DND-41 (cell line): ENCODE measurements around the gene UCK2.

Experiments
- ATAC-seq: fragments of 200-7000 bp; cut with Tn5 transposase; 3 replicates; pipeline ENCODE4 v1.9.1; 2021; ENCODE audit warnings: low read depth; ENCODE audit not compliant: insufficient read depth
- DNase-seq: peaks from one replicate; pipeline ENCODE4 v3.0.0-alpha.2; 2020
- H2AFZ ChIP-seq: 2 replicates; pipeline ENCODE4 v1.6.0; 2012; ENCODE audit warnings: low read depth, low read length
- H3K27ac ChIP-seq: 2 replicates; pipeline ENCODE4 v1.5.1; 2012; ENCODE audit warnings: low read length, inconsistent platforms
- H3K27me3 ChIP-seq: fragments of 200-600 bp; sonication (generic); 2 replicates; pipeline ENCODE4 v1.6.0; 2012; ENCODE audit warnings: low read length, mild to moderate bottlenecking, inconsistent platforms; ENCODE audit not compliant: insufficient read depth, poor library complexity
- H3K36me3 ChIP-seq: 2 replicates; pipeline ENCODE4 v1.5.1; 2012; ENCODE audit warnings: low read length, inconsistent platforms; ENCODE audit not compliant: insufficient read depth
- H3K4me1 ChIP-seq: 2 replicates; pipeline ENCODE4 v1.5.1; 2012; ENCODE audit warnings: mild to moderate bottlenecking, low read length; ENCODE audit not compliant: insufficient read depth
- H3K4me2 ChIP-seq: 2 replicates; pipeline ENCODE4 v1.6.0; 2012; ENCODE audit warnings: mild to moderate bottlenecking, moderate library complexity, low read length, inconsistent platforms; ENCODE audit not compliant: insufficient read depth
- H3K4me3 ChIP-seq, 2 experiments: fragments of 200-600 bp in 1 of 2; shearing (Covaris generic) in 1 of 2; 2 replicates each; pipeline ENCODE4 v1.5.1; 2012 to 2016; ENCODE audit warnings: inconsistent platforms in 2 of 2, low read length in 2 of 2, mild to moderate bottlenecking in 2 of 2, low read depth in 1 of 2, moderate library complexity in 1 of 2
- H3K79me2 ChIP-seq: 2 replicates; pipeline ENCODE4 v1.6.0; 2012; ENCODE audit warnings: low read length, inconsistent platforms; ENCODE audit not compliant: insufficient read depth
- H3K9ac ChIP-seq: 2 replicates; pipeline ENCODE4 v1.6.0; 2012; ENCODE audit warnings: low read depth, mild to moderate bottlenecking, inconsistent platforms, low read length, moderate library complexity
- H3K9me3 ChIP-seq: 2 replicates; pipeline ENCODE4 v1.5.1; 2012; ENCODE audit warnings: low read length, moderate library complexity, mild to moderate bottlenecking, inconsistent platforms; ENCODE audit not compliant: insufficient read depth, severe bottlenecking
- H4K20me1 ChIP-seq: 2 replicates; pipeline ENCODE4 v1.6.0; 2012; ENCODE audit warnings: low read length; ENCODE audit not compliant: insufficient read depth
- EZH2 ChIP-seq: IDR thresholded peaks from 3 replicates; pipeline ENCODE4 v1.6.1; 2012; ENCODE audit warnings: borderline replicate concordance, low read depth, mild to moderate bottlenecking, moderate library complexity, low read length, inconsistent platforms; ENCODE audit not compliant: severe bottlenecking
- TF ChIP-seq, protein P1 (sequence below): IDR thresholded peaks from 2 replicates; pipeline ENCODE4 v1.5.1; 2012; ENCODE audit warnings: borderline replicate concordance, low read length, moderate library complexity, mild to moderate bottlenecking; ENCODE audit not compliant: poor library complexity, severe bottlenecking; ENCODE audit errors: extremely low read depth

Gene UCK2

DNA sequence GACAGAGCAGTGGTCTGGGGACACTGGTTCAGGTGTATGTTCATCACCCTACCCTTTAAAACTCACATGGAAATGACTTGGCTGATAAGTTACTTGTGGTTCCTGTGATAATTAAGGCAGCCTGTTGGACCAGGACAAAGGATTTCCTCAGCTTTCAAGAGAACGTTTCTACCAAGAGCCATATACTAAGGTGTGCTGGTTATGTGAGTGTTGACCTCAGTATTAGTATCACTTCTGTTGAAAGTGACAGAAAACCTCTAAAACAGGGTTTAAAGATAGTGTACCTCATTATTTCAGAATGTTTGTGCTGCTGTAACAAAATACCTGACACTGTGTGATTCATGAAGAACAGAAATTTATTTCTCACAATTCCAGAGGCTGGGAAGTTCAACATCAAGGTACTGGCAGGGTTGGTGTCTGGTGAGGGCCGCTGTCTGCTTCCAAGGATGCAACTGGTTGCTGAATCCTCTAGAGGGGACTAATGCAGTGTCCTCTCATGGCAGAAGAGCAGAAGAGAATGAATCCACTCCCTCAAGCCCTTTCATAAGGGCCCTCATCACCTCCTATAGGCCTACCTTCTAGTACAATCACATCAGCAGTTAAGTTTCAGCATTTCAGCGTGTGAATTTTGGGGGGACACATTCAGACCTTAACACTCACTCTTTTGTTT, 54.9 kb downstream of the UCK2 start:
- Histone ChIP-seq H3K4me3 (no peak overlapping the region), H2AFZ (no peak overlapping the region), H3K9me3 (no peaks in the 10 kb centered on the region), H3K9ac (no peak overlapping the region), H4K20me1 (peaks cover 96% of the 10 kb centered on the region), H3K4me2 (no peak overlapping the region), H3K27me3 (no peaks in the 10 kb centered on the region), H3K79me2 (peaks cover 100% of the 10 kb centered on the region), H3K27ac (peak overlapping the region; percentile 37; the same call in 1 of the 2 replicates), H3K4me1 (peaks cover 51% of the 10 kb centered on the region), H3K36me3 (peaks cover 41% of the 10 kb centered on the region)
- TF ChIP-seq, protein P1, sequence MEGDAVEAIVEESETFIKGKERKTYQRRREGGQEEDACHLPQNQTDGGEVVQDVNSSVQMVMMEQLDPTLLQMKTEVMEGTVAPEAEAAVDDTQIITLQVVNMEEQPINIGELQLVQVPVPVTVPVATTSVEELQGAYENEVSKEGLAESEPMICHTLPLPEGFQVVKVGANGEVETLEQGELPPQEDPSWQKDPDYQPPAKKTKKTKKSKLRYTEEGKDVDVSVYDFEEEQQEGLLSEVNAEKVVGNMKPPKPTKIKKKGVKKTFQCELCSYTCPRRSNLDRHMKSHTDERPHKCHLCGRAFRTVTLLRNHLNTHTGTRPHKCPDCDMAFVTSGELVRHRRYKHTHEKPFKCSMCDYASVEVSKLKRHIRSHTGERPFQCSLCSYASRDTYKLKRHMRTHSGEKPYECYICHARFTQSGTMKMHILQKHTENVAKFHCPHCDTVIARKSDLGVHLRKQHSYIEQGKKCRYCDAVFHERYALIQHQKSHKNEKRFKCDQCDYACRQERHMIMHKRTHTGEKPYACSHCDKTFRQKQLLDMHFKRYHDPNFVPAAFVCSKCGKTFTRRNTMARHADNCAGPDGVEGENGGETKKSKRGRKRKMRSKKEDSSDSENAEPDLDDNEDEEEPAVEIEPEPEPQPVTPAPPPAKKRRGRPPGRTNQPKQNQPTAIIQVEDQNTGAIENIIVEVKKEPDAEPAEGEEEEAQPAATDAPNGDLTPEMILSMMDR, result peak; percentile 4
- TF ChIP-seq EZH2, result no peak
- ATAC-seq, result no peak
- no peak for DNase-seq

DNA sequence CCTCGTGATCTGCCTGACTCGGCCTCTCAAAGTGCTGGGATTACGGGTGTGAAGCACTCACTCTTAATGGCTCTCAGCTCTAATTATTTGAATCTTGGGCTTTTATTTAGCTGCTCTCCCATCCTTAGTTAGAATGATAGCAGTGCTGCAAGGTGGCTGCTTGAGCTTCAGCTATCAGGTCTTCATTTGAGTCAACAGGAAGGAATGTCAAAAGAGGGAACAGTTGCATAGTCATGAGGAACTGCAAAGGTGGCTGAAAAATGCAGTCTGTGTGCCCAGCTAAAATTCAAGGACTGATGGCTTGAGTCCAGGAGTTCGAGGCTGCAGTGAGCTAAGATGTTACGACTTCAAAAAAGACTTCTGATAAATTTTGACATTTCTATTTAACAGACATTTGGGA, 55.6 kb downstream of the UCK2 start:
- Histone ChIP-seq H3K4me1 (peaks cover 44% of the 10 kb centered on the region), H3K9me3 (no peaks in the 10 kb centered on the region), H3K27ac (no peak overlapping the region), H3K4me2 (no peak overlapping the region), H3K9ac (no peak overlapping the region), H2AFZ (no peak overlapping the region), H3K79me2 (peaks cover 100% of the 10 kb centered on the region), H3K4me3 (no peak overlapping the region), H3K36me3 (peaks cover 33% of the 10 kb centered on the region), H4K20me1 (peaks cover 95% of the 10 kb centered on the region), H3K27me3 (no peaks in the 10 kb centered on the region)
- ATAC-seq (no peak), DNase-seq (no peak)
- TF ChIP-seq, protein P1, result no peak
- no peak for TF ChIP-seq EZH2

DNA sequence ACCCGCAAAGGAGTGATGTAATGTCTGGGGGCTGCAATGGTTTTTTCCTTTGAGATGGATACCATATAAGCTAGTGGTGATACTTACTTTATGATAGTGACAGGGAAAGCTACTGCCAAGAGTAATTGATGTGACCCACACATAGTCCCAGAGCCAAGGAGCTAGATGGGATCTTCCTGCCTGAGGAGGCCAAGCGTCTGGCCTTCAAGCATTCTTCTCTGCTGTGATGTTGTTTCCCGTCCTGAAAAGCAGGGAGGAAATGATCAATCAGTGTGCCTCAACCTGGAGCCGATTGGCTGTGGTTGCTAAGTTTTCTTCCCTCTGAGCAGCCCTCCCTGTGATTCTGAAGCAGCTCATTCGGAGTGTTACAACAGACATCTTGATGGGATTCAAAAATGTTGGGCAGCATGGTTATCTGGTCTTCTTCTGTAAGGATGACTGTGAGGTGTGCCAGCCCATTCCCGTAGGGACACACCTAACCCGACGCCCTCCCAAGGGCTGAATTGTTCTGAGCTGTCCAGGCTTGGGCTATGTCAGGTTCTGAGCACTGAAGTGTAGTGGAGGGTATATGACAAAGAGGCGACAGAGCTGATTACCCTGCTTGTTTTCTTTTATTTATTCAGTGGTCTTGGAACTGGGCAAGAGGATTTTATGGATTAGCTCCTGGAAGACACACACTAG, 56.7 kb downstream of the UCK2 start:
- peaks cover 95% of the 10 kb centered on the region for H4K20me1 ChIP-seq
- H3K9me3 ChIP-seq, result no peaks in the 10 kb centered on the region
- H3K9ac ChIP-seq, result no peak overlapping the region
- H3K4me2 ChIP-seq, result no peak overlapping the region
- peaks cover 33% of the 10 kb centered on the region for H3K4me1 ChIP-seq
- no peak overlapping the region for H3K4me3 ChIP-seq
- peaks cover 37% of the 10 kb centered on the region for H3K36me3 ChIP-seq
- no peak for ATAC-seq
- 0 out of 2 replicates have a peak overlapping the region, but pooled peaks have one; percentile 6 for H3K27ac ChIP-seq
- no peak for DNase-seq
- H2AFZ ChIP-seq, result no peak overlapping the region
- peaks cover 100% of the 10 kb centered on the region for H3K79me2 ChIP-seq
- TF ChIP-seq EZH2, result no peak
- TF ChIP-seq, protein P1, result no peak
- H3K27me3 ChIP-seq, result no peaks in the 10 kb centered on the region
